NB4 (cell line): Measurements from ENCODE around the gene NDUFS6.

Source experiments
- DNase-seq: peaks from one replicate; pipeline ENCODE4 v3.0.0; 2010; ENCODE audit warnings: low read depth
- H3K4me3 ChIP-seq: one replicate; pipeline ENCODE4 v1.5.1; 2011; ENCODE audit warnings: mild to moderate bottlenecking, low read depth, low read length, moderate library complexity
- CTCF ChIP-seq: IDR thresholded peaks from one replicate; pipeline ENCODE4 v1.5.1; 2012; ENCODE audit warnings: low read depth, low read length
- MAX ChIP-seq: IDR thresholded peaks from 2 replicates; pipeline ENCODE4 v1.6.1; 2011; ENCODE audit warnings: low read depth, low read length
- MYC ChIP-seq: IDR thresholded peaks from 2 replicates; pipeline ENCODE4 v1.6.1; 2011; ENCODE audit warnings: low read depth, low read length
- POLR2A ChIP-seq: IDR thresholded peaks from 2 replicates; pipeline ENCODE4 v1.6.1; 2011; ENCODE audit warnings: mild to moderate bottlenecking; ENCODE audit not compliant: insufficient read length; ENCODE audit errors: extremely low read depth

NDUFS6 gene

GRCh38 chr5:1779782-1780613, 21.2 kb upstream of the NDUFS6 start:
- TF ChIP-seq POLR2A (no peak), CTCF (no peak), MYC (no peak), MAX (no peak)
- H3K4me3 ChIP-seq: no peak overlapping the region
- no peak for DNase-seq

- TF ChIP-seq MAX: no peak
- no peak for TF ChIP-seq POLR2A
- no peak for TF ChIP-seq MYC
- TF ChIP-seq CTCF: no peak
- DNase-seq: no peak
Observed at GRCh38 chr5:1780614-1780930, 20.6 kb upstream of the NDUFS6 start.

GRCh38 chr5:1781107-1781506, 20.1 kb upstream of the NDUFS6 start:
- no peak for DNase-seq
- TF ChIP-seq CTCF: no peak
- no peak for TF ChIP-seq MAX
- TF ChIP-seq MYC: no peak
- TF ChIP-seq POLR2A: no peak
- H3K4me3 ChIP-seq: no peak overlapping the region

More at GRCh38 chr5:1780614-1780930, 20.6 kb upstream of the NDUFS6 start:
- H3K4me3 ChIP-seq: no peak overlapping the region

GRCh38 chr5:1781726-1782384, 19.4 kb upstream of the NDUFS6 start:
- H3K4me3 ChIP-seq: no peak overlapping the region
- TF ChIP-seq MYC: no peak
- no peak for TF ChIP-seq POLR2A
- no peak for TF ChIP-seq CTCF
- TF ChIP-seq MAX: no peak
- no peak for DNase-seq

- peak; percentile 48 for DNase-seq
- no peak for TF ChIP-seq MAX
- no peak for TF ChIP-seq POLR2A
- TF ChIP-seq CTCF: no peak
- TF ChIP-seq MYC: no peak
- no peak overlapping the region for H3K4me3 ChIP-seq
Observed at GRCh38 chr5:1782385-1783215, 18.6 kb upstream of the NDUFS6 start.
